Stimulated activated CD8-positive, alpha-beta memory T cell treated with anti-CD3 and anti-CD28 coated beads, Interleukin-15, amount 100 ng/mL, for 24 hours (primary cell): ENCODE data around the gene BOD1.

Experiments used
- DNase-seq: peaks from one replicate; pipeline ENCODE4 v3.0.0-alpha.2; 2020; ENCODE audit warnings: low read depth

BOD1 gene

GRCh38 chr5:173616577-173617118, at the start of gene BOD1:
BOD1 (minus strand) TSS chr5:173616650; CDS start chr5:173616436, 214 bp downstream.
- DNase-seq, result peak; percentile 66

GRCh38 chr5:173665326-173665725, 48.9 kb upstream of the BOD1 start:
- DNase-seq, result no peak

GRCh38 chr5:173664154-173664526, 47.7 kb upstream of the BOD1 start:
- no peak for DNase-seq

- DNase-seq, result no peak
These were observed 47.1 kb upstream of the BOD1 start for GRCh38 chr5:173663352-173664153.

- no peak for DNase-seq
These were observed 46.3 kb upstream of the BOD1 start for GRCh38 chr5:173662581-173663351.

GRCh38 chr5:173660481-173661280, 44.2 kb upstream of the BOD1 start:
- no peak for DNase-seq

GRCh38 chr5:173659423-173659822, 43.0 kb upstream of the BOD1 start:
- DNase-seq, result no peak

- no peak for DNase-seq
These were observed 41.4 kb upstream of the BOD1 start for GRCh38 chr5:173657741-173658356.

GRCh38 chr5:173655196-173655797, 38.8 kb upstream of the BOD1 start:
- DNase-seq, result no peak

GRCh38 chr5:173653822-173654523, 37.5 kb upstream of the BOD1 start:
- no peak for DNase-seq

- DNase-seq, result no peak
These were observed 31.9 kb upstream of the BOD1 start for GRCh38 chr5:173648308-173648866.

- no peak for DNase-seq
These were observed 30.2 kb upstream of the BOD1 start for GRCh38 chr5:173646692-173647091.

- DNase-seq, result no peak
These were observed 29.6 kb upstream of the BOD1 start for GRCh38 chr5:173645890-173646574.

- no peak for DNase-seq
These were observed 29.0 kb upstream of the BOD1 start for GRCh38 chr5:173645437-173645807.

- DNase-seq, result no peak
These were observed 28.4 kb upstream of the BOD1 start for GRCh38 chr5:173644673-173645436.

- no peak for DNase-seq
These were observed 27.5 kb upstream of the BOD1 start for GRCh38 chr5:173643964-173644363.

GRCh38 chr5:173642895-173643481, 26.5 kb upstream of the BOD1 start:
- no peak for DNase-seq

GRCh38 chr5:173642191-173642816, 25.9 kb upstream of the BOD1 start:
- no peak for DNase-seq
